Kidney epithelial cell (primary cell): Measurements from ENCODE around the gene AGBL3. TPM values are rescaled to one million over a fixed set of nuclear protein-coding genes. Genes with fewer than 3 reads are reported as not detected.

Source experiments
- DNase-seq: peaks from one replicate; pipeline ENCODE4 v3.0.0-alpha.2; 2010; ENCODE audit warnings: low read depth
- H3K27me3 ChIP-seq: 2 replicates; pipeline ENCODE4 v1.6.0; 2011; ENCODE audit warnings: low read length; ENCODE audit not compliant: control insufficient read depth, insufficient read depth
- H3K36me3 ChIP-seq: 2 replicates; pipeline ENCODE4 v1.5.1; 2011; ENCODE audit warnings: low read length; ENCODE audit not compliant: control insufficient read depth, insufficient read depth
- H3K4me3 ChIP-seq: 2 replicates; pipeline ENCODE4 v1.5.1; 2011; ENCODE audit warnings: low read depth, mild to moderate bottlenecking, control low read depth, low read length
- total RNA-seq: library from RNA; depleted of rRNA; stranded (reverse); fragments of >200 nt; gene quantifications from 2 replicates; pipeline ENCODE4 v1.2.3, GENCODE V29; 2015
- TF ChIP-seq, protein P1 (sequence below): IDR thresholded peaks from 2 replicates; pipeline ENCODE4 v1.5.1; 2011; ENCODE audit warnings: mild to moderate bottlenecking, moderate library complexity, low read length, control low read depth, inconsistent platforms; ENCODE audit not compliant: insufficient read depth, poor library complexity, severe bottlenecking

The AGBL3 gene
- total RNA-seq, 1 donor from 2014 or later, result 1.6 TPM

DNA sequence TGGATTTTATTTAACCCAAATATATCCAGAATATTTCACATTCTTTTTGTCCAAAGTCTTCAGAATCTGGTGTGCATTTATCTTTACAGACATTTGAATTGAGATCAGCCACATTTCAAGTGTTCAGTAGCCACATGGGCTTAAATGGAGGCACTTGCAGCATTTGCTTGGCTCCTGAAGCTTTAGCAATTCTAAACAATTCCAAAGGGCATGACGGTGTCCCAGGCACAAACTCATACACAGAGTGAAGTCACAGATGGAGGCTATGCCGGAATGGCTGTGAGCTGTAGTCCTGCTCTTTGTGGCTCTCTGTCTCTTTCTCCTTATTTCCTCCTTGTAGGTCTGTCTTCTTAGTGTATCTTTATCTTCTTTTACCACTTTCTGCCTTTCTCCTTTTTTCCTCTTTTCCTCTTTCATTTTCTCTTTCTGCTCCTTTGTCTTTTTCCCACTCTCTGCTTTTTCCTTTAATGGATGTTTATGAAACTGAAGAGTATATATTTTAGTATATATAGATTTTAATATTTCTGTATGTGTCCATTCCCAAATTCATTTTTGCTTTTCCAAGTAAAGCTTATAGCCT is 7.7 kb downstream of the AGBL3 start:
- DNase-seq, result no peak
- TF ChIP-seq, protein P1, sequence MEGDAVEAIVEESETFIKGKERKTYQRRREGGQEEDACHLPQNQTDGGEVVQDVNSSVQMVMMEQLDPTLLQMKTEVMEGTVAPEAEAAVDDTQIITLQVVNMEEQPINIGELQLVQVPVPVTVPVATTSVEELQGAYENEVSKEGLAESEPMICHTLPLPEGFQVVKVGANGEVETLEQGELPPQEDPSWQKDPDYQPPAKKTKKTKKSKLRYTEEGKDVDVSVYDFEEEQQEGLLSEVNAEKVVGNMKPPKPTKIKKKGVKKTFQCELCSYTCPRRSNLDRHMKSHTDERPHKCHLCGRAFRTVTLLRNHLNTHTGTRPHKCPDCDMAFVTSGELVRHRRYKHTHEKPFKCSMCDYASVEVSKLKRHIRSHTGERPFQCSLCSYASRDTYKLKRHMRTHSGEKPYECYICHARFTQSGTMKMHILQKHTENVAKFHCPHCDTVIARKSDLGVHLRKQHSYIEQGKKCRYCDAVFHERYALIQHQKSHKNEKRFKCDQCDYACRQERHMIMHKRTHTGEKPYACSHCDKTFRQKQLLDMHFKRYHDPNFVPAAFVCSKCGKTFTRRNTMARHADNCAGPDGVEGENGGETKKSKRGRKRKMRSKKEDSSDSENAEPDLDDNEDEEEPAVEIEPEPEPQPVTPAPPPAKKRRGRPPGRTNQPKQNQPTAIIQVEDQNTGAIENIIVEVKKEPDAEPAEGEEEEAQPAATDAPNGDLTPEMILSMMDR, result no peak
- H3K36me3 ChIP-seq, result peaks cover 3% of the 10 kb centered on the region
- no peak overlapping the region for H3K4me3 ChIP-seq
- no peaks in the 10 kb centered on the region for H3K27me3 ChIP-seq

DNA sequence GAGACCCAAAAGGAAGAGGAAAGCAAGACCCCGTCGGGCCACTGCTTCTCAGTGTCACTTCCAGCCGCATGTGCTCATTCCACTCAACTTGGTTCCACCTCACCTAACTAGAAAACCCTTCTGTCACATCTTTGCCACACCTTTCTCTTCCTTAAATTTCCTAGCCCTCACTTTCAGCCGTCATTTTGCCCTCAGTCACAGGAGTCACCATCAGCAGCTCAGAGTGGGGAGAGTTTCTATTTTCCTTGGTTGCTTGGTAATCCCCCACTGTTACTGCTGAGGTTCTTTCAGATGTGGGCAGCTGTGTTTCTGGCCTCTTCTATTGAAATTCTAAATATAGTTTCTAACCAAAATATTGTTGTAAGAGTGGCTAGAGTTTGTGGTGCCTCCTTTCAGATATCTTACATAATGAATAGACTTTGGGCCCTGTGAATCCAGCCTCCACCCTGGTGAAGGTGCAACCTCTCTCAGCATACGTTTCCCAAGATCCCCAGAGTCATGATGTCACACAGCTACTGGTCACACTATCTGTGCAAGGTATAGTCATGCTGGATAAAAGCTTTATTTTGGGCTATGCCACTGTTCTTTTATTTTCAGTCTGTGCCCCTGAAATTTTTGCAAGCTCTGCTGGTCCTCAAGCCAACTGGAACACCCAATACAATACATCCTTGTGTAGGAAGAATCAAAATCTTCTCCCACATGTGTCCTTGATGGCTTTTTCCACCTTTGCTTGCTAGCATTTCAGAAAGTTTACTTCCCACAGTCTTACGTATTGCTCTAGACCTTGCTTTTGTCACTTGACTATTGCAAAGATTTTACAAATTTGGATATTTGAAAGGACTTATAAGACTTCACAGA is 9.2 kb downstream of the AGBL3 start:
- DNase-seq, result no peak
- Histone ChIP-seq H3K36me3 (peaks cover 3% of the 10 kb centered on the region), H3K27me3 (no peaks in the 10 kb centered on the region), H3K4me3 (no peak overlapping the region)
- TF ChIP-seq, protein P1, result no peak

DNA sequence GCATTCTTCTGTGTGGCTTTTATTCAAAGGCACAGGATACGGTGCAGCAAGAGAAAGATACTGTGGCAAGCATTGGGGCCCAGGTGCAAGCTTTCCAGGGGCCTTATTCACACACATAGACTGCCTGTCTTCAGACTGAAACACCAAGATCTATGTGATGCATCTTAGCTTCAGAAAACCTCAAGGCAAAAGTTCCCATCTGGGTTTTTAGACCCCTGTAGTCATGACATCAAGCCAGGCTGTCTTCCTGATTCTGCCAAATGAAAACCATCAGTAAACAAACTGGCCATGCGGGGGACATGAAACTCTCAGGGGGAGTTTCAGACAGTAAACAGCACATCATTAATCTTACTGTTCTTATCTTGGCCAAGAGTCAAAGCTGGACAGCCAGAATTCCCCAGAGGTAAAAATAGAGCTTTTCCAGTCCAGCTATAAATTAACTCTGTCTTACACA is 9.8 kb downstream of the AGBL3 start:
- Histone ChIP-seq H3K27me3 (no peaks in the 10 kb centered on the region), H3K4me3 (no peak overlapping the region), H3K36me3 (peaks cover 3% of the 10 kb centered on the region)
- TF ChIP-seq, protein P1, result no peak
- DNase-seq, result no peak

DNA sequence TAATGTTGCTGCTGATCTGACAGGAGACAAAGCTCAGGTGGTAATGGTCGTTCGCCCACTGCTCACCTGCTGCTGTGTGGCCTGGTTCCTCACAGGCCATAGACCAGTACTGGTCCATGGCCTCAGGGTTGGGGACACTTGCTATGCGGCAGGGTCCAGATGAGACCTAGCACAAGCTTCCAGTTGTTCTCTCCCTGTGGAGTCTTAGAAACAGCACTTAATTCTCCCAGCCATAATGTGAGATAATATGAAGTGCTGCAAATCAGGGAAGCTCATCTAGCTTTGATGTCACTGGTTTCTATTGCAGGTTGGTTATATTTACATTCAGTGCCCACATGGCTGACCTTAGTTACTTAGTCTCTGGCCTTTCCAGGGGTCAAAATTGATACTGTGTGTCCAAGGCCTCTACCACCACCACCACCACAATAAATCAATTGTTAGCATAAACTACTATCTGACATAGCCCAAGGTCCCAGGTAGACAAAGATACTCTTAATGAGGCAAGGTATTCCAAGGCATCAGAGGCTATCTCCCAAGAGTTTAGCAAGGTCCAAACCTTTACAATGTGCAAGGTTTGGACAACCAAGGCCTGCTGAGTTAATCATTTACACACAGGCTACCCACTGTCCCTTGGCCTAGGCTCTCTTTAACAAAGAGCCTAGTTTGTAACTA is 11.0 kb downstream of the AGBL3 start:
- TF ChIP-seq, protein P1, result no peak
- Histone ChIP-seq H3K27me3 (no peaks in the 10 kb centered on the region), H3K4me3 (no peak overlapping the region), H3K36me3 (peaks cover 3% of the 10 kb centered on the region)
- no peak for DNase-seq

DNA sequence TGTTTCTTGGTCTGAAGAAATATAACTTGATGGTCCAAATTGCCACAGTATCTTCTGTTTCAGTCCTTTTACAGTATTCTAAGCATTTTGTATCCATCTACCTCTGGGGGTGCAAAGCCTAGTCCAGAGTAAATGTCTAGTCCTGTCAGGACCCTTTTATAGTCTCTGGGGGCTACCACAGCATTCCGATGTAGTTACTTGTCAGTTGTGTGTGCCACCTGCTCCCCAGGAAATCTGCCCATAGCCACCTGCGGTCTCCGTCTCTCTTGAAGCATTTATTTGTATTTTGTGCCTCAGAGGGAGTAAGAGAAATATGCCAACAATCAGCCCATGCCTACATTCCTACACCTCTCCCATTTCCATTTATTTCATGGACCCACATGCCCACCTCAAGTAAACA is 12.8 kb downstream of the AGBL3 start:
- Histone ChIP-seq H3K4me3 (no peak overlapping the region), H3K36me3 (no peaks in the 10 kb centered on the region), H3K27me3 (no peaks in the 10 kb centered on the region)
- no peak for DNase-seq
- TF ChIP-seq, protein P1, result no peak
